Thyroid gland (tissue), 4 donors: ENCODE measurements around the gene NUP93.

Experiments used
- CTCF ChIP-seq, 6 experiments: fragments of 200-600 bp in 3 of 6; fragments of 450-650 bp in 3 of 6; sonication (generic) in 3 of 6; IDR thresholded peaks; one replicate each; pipeline ENCODE4 v1.5.1; 2016 to 2019; ENCODE audit warnings: antibody characterized with exemption in 6 of 6, mild to moderate bottlenecking in 2 of 6, inconsistent platforms in 1 of 6, moderate library complexity in 1 of 6
- POLR2A ChIP-seq, 2 donors: fragments of 450-650 bp; IDR thresholded peaks; one replicate each; pipeline ENCODE4 v1.6.1; 2017; ENCODE audit warnings: antibody characterized with exemption in 2 of 2, mild to moderate bottlenecking in 2 of 2, moderate library complexity in 1 of 2

GRCh38 chr16:56894331-56894917 is 164.5 kb downstream of the NUP93 start:
- no peak for TF ChIP-seq CTCF (IDR thresholded peaks at IDR 0.05)
- TF ChIP-seq POLR2A (IDR thresholded peaks at IDR 0.05) = no peak
